ENCODE results near the gene ATP12A. TPM values are rescaled to one million over a fixed set of nuclear protein-coding genes. Genes with fewer than 3 reads are reported as not detected.

Gene ATP12A
- total RNA-seq (2014; rRNA removed; shearing (Covaris generic); ENCODE audit: low replicate concordance), result not detected in 2 replicates

- Histone ChIP-seq H3K4me2 (ENCODE audit: low read depth, low read length, poor library complexity, severe bottlenecking) (no peak within 1 kb of the TSS), H4K20me1 (ENCODE audit: insufficient read depth, low read depth, low read length) (no peaks in the 10 kb centered on the region), H3K27me3 (ENCODE audit: low read length) (no peaks in the 10 kb centered on the region), H3K27ac (ENCODE audit: low read length) (no peak within 1 kb of the TSS), H3K4me3 (ENCODE audit: low read length) (no peak within 1 kb of the TSS), H3K36me3 (ENCODE audit: insufficient read depth, low read length) (no peaks in the 10 kb centered on the region), H3K9me2 (replicated peaks; ENCODE audit: insufficient read depth, low read length) (no peaks in the 10 kb centered on the region), H3K79me2 (ENCODE audit: low read length) (no peaks in the 10 kb centered on the region), H3K9me3 (ENCODE audit: low read length) (no peaks in the 10 kb centered on the region), H2AFZ (ENCODE audit: low read length) (no peak within 1 kb of the TSS), H3K9ac (ENCODE audit: low read length) (no peak within 1 kb of the TSS), H3K4me1 (ENCODE audit: low read length) (peaks cover 15% of the 10 kb centered on the region)
- no peak for DNase-seq
These were observed at the start of gene ATP12A for GRCh38 chr13:24680258-24680920. Gene ATP12A, plus strand, starts transcription at chr13:24680408. Its CDS starts 336 bp downstream, at chr13:24680744.

DNA sequence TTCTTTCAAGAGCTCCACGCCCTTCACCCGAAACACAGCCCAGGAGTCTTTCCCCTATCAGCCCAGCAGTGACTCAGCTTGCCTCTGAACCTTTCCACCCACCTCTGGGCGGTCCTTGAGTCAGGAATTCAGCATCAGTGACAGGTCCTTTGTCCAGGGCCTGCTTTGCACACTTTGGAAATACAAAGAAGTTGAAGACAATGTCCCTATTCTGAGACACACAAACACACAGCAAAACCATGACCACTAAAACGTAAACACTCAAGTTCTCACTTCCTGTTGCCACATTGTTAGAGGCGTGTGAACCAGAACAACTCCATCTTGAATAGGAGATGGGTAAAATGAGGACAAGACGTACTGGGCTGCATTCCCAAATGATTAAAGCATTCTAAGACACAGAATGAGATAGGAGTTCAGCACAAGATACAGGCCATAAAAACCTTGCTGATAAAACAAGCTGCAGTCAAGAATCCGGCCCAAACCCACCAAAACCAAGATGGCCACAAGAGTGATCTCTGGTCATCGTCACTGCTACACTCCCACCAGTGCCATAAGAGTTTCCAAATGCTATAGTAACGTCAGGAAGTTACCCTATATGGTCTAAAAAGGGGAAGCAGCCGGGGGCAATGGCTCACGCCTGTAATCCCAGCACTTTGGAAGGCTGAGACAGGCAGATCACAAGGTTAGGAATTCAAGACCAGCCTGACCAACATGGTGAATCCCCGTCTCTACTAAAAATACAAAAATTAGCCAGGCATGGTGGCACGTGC lies 49.2 kb upstream of the ATP12A start:
- no peak overlapping the region for H2AFZ ChIP-seq (ENCODE audit: low read length)

DNA sequence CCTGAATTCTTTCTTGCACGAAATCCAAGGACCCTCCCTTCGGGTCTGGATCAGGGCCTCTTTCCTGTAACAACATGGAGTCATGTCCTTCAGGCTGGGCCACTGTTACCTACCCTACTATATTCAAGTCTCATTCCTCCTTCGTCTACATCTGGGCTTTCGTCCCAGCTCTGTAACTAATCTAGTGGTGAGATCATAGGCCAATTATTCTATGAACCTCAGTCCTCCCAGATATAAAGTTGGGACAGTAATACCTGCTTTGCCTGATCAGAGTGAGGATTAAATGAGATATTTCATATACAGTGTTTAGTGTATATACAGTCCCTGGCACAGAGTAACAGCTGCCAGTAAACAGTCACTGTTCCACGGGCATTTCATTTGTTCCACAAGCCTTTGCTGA lies 48.3 kb upstream of the ATP12A start:
- Histone ChIP-seq H3K27ac (ENCODE audit: low read length) (no peak overlapping the region), H3K9me3 (ENCODE audit: low read length) (no peaks in the 10 kb centered on the region), H3K36me3 (ENCODE audit: insufficient read depth, low read length) (no peaks in the 10 kb centered on the region), H3K4me2 (ENCODE audit: low read depth, low read length, poor library complexity, severe bottlenecking) (no peak overlapping the region), H3K9ac (ENCODE audit: low read length) (no peak overlapping the region), H3K9me2 (replicated peaks; ENCODE audit: insufficient read depth, low read length) (no peaks in the 10 kb centered on the region), H3K4me3 (ENCODE audit: low read length) (no peak overlapping the region), H3K27me3 (ENCODE audit: low read length) (no peaks in the 10 kb centered on the region), H4K20me1 (ENCODE audit: insufficient read depth, low read depth, low read length) (no peaks in the 10 kb centered on the region), H3K4me1 (ENCODE audit: low read length) (no peaks in the 10 kb centered on the region), H3K79me2 (ENCODE audit: low read length) (no peaks in the 10 kb centered on the region), H2AFZ (ENCODE audit: low read length) (no peak overlapping the region)
- no peak for DNase-seq

More for the DNA sequence above, 49.2 kb upstream of the ATP12A start:
- peaks cover 7% of the 10 kb centered on the region for H3K4me1 ChIP-seq (ENCODE audit: low read length)
- H3K27me3 ChIP-seq (ENCODE audit: low read length), result no peaks in the 10 kb centered on the region
- DNase-seq, result no peak
- H3K4me3 ChIP-seq (ENCODE audit: low read length), result no peak overlapping the region
- H3K9me3 ChIP-seq (ENCODE audit: low read length), result no peaks in the 10 kb centered on the region
- H4K20me1 ChIP-seq (ENCODE audit: insufficient read depth, low read depth, low read length), result no peaks in the 10 kb centered on the region
- no peaks in the 10 kb centered on the region for H3K9me2 ChIP-seq (replicated peaks; ENCODE audit: insufficient read depth, low read length)
- no peaks in the 10 kb centered on the region for H3K36me3 ChIP-seq (ENCODE audit: insufficient read depth, low read length)
- H3K4me2 ChIP-seq (ENCODE audit: low read depth, low read length, poor library complexity, severe bottlenecking), result no peak overlapping the region
- no peak overlapping the region for H3K27ac ChIP-seq (ENCODE audit: low read length)
- H3K9ac ChIP-seq (ENCODE audit: low read length), result no peak overlapping the region
- H3K79me2 ChIP-seq (ENCODE audit: low read length), result no peaks in the 10 kb centered on the region

DNA sequence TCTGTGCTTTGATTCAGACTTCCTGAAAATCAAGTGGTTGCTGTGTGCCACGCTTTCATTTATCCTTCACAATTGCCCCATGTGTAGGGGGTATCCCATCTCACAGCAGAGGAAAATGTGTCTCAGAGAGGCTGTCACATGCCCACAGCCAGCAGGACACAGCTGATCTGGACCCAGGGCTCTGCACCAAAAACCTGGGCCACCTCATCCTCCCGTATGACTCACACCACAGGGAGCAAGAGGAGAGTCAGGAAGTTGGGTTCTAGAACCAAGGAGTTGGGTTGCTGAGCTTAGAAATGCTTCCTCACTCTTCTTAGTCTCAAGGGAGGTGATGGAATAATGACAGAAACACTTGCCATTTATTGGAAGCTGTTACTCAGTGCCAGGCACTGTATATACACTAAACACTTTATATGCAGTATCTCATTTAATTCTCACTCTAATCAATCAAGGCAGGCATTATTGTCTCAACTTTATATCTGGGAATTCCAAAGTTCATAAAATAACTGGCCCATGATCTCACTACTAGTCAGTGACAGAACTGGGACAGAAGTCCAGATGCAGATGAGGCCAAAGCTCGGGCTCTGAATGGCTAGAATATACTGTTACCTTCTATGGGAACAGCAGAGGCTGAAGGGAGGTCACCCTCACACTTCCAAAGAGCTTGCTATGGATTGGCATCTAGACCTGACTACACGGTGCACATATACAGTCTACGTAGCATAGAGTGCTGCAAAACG lies 47.7 kb upstream of the ATP12A start:
- Histone ChIP-seq H3K36me3 (ENCODE audit: insufficient read depth, low read length) (no peaks in the 10 kb centered on the region), H3K4me1 (ENCODE audit: low read length) (no peaks in the 10 kb centered on the region), H3K79me2 (ENCODE audit: low read length) (no peaks in the 10 kb centered on the region), H4K20me1 (ENCODE audit: insufficient read depth, low read depth, low read length) (no peaks in the 10 kb centered on the region), H3K27ac (ENCODE audit: low read length) (no peak overlapping the region), H3K9me3 (ENCODE audit: low read length) (no peaks in the 10 kb centered on the region), H3K27me3 (ENCODE audit: low read length) (no peaks in the 10 kb centered on the region), H3K4me2 (ENCODE audit: low read depth, low read length, poor library complexity, severe bottlenecking) (no peak overlapping the region), H3K9me2 (replicated peaks; ENCODE audit: insufficient read depth, low read length) (no peaks in the 10 kb centered on the region), H3K4me3 (ENCODE audit: low read length) (no peak overlapping the region), H2AFZ (ENCODE audit: low read length) (no peak overlapping the region), H3K9ac (ENCODE audit: low read length) (no peak overlapping the region)
- DNase-seq, result no peak

- H3K9me3 ChIP-seq (ENCODE audit: low read length), result no peaks in the 10 kb centered on the region
- H3K79me2 ChIP-seq (ENCODE audit: low read length), result no peaks in the 10 kb centered on the region
- no peak for DNase-seq
- H3K4me2 ChIP-seq (ENCODE audit: low read depth, low read length, poor library complexity, severe bottlenecking), result no peak overlapping the region
- H3K9me2 ChIP-seq (replicated peaks; ENCODE audit: insufficient read depth, low read length), result no peaks in the 10 kb centered on the region
- no peaks in the 10 kb centered on the region for H3K36me3 ChIP-seq (ENCODE audit: insufficient read depth, low read length)
- H3K4me3 ChIP-seq (ENCODE audit: low read length), result no peak overlapping the region
- H4K20me1 ChIP-seq (ENCODE audit: insufficient read depth, low read depth, low read length), result no peaks in the 10 kb centered on the region
- no peak overlapping the region for H3K9ac ChIP-seq (ENCODE audit: low read length)
- no peak overlapping the region for H3K27ac ChIP-seq (ENCODE audit: low read length)
- H2AFZ ChIP-seq (ENCODE audit: low read length), result no peak overlapping the region
- H3K27me3 ChIP-seq (ENCODE audit: low read length), result no peaks in the 10 kb centered on the region
- H3K4me1 ChIP-seq (ENCODE audit: low read length), result no peaks in the 10 kb centered on the region
These were observed 43.4 kb upstream of the ATP12A start for GRCh38 chr13:24636776-24637175.

DNA sequence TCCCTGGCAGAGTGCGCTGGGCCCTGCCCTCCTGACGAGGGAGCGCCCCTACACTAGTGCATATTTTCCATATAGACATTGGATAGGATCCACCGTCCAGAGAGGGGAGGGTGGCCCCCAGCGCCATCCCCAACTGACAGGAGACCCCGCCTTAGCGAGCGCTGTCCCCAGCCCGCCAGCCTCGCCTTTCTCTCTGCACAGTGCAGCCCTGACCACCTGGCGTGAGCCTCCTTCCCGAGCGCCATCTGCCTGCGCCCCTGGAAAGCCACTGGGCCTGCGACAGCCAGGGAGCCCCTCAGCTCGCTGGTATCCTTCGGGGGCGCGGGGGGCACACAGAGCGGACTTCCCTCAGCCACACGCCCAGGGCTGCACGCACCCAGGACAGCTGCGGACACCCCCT lies 42.1 kb upstream of the ATP12A start:
- Histone ChIP-seq H3K79me2 (ENCODE audit: low read length) (no peaks in the 10 kb centered on the region), H3K27ac (ENCODE audit: low read length) (no peak overlapping the region), H3K4me1 (ENCODE audit: low read length) (peaks cover under 1% of the 10 kb centered on the region; the same call in 1 of the 2 replicates), H3K4me3 (ENCODE audit: low read length) (no peak overlapping the region), H3K27me3 (ENCODE audit: low read length) (no peaks in the 10 kb centered on the region), H3K9me2 (replicated peaks; ENCODE audit: insufficient read depth, low read length) (no peaks in the 10 kb centered on the region), H4K20me1 (ENCODE audit: insufficient read depth, low read depth, low read length) (no peaks in the 10 kb centered on the region), H3K4me2 (ENCODE audit: low read depth, low read length, poor library complexity, severe bottlenecking) (no peak overlapping the region), H3K9me3 (ENCODE audit: low read length) (no peaks in the 10 kb centered on the region), H3K36me3 (ENCODE audit: insufficient read depth, low read length) (no peaks in the 10 kb centered on the region), H3K9ac (ENCODE audit: low read length) (no peak overlapping the region), H2AFZ (ENCODE audit: low read length) (no peak overlapping the region)
- no peak for DNase-seq

GRCh38 chr13:24640752-24641151 lies 39.5 kb upstream of the ATP12A start:
- Histone ChIP-seq H3K4me1 (ENCODE audit: low read length) (peaks cover 8% of the 10 kb centered on the region), H3K27me3 (ENCODE audit: low read length) (no peaks in the 10 kb centered on the region), H3K9ac (ENCODE audit: low read length) (no peak overlapping the region)

GRCh38 chr13:24642219-24642618 lies 38.0 kb upstream of the ATP12A start:
- peaks cover 8% of the 10 kb centered on the region for H3K4me1 ChIP-seq (ENCODE audit: low read length)
- H3K27ac ChIP-seq (ENCODE audit: low read length), result no peak overlapping the region
- H3K79me2 ChIP-seq (ENCODE audit: low read length), result no peaks in the 10 kb centered on the region
- no peak overlapping the region for H3K4me2 ChIP-seq (ENCODE audit: low read depth, low read length, poor library complexity, severe bottlenecking)
- no peaks in the 10 kb centered on the region for H3K27me3 ChIP-seq (ENCODE audit: low read length)
- no peaks in the 10 kb centered on the region for H3K9me3 ChIP-seq (ENCODE audit: low read length)
- H2AFZ ChIP-seq (ENCODE audit: low read length), result no peak overlapping the region
- H3K9ac ChIP-seq (ENCODE audit: low read length), result no peak overlapping the region
- no peaks in the 10 kb centered on the region for H3K9me2 ChIP-seq (replicated peaks; ENCODE audit: insufficient read depth, low read length)
- no peak for DNase-seq
- no peaks in the 10 kb centered on the region for H3K36me3 ChIP-seq (ENCODE audit: insufficient read depth, low read length)
- H3K4me3 ChIP-seq (ENCODE audit: low read length), result no peak overlapping the region
- no peaks in the 10 kb centered on the region for H4K20me1 ChIP-seq (ENCODE audit: insufficient read depth, low read depth, low read length)

More at GRCh38 chr13:24640752-24641151, 39.5 kb upstream of the ATP12A start:
- Histone ChIP-seq H4K20me1 (ENCODE audit: insufficient read depth, low read depth, low read length) (no peaks in the 10 kb centered on the region), H3K4me3 (ENCODE audit: low read length) (no peak overlapping the region), H3K36me3 (ENCODE audit: insufficient read depth, low read length) (no peaks in the 10 kb centered on the region), H2AFZ (ENCODE audit: low read length) (no peak overlapping the region), H3K4me2 (ENCODE audit: low read depth, low read length, poor library complexity, severe bottlenecking) (no peak overlapping the region), H3K9me3 (ENCODE audit: low read length) (no peaks in the 10 kb centered on the region), H3K9me2 (replicated peaks; ENCODE audit: insufficient read depth, low read length) (no peaks in the 10 kb centered on the region), H3K79me2 (ENCODE audit: low read length) (no peaks in the 10 kb centered on the region), H3K27ac (ENCODE audit: low read length) (no peak overlapping the region)
- no peak for DNase-seq
